HepG2 (cell line): ENCODE measurements around the gene BRD2. TPM values are rescaled to one million over a fixed set of nuclear protein-coding genes. Genes with fewer than 3 reads are reported as not detected.

Experiments used
- BRCA1 ChIP-seq: sonication (generic); formaldehyde crosslinking; IDR thresholded peaks from 2 replicates; pipeline ENCODE4 v1.4.0; 2020; ENCODE audit warnings: missing genetic modification reagents
- HOXA5 ChIP-seq: sonication (generic); formaldehyde crosslinking; IDR thresholded peaks from 2 replicates; pipeline ENCODE4 v1.4.0; 2020; ENCODE audit warnings: missing genetic modification reagents
- TCF7 ChIP-seq: sonication (generic); IDR thresholded peaks from 2 replicates; pipeline ENCODE4 v1.6.1; 2016; ENCODE audit warnings: antibody characterized with exemption, low read depth
- ZBTB42 ChIP-seq: sonication (generic); formaldehyde crosslinking; IDR thresholded peaks from 2 replicates; pipeline ENCODE4 v1.5.0; 2020; ENCODE audit warnings: mild to moderate bottlenecking, missing genetic modification reagents
- ZNF761 ChIP-seq: sonication (generic); formaldehyde crosslinking; conservative IDR thresholded peaks from 2 replicates; pipeline ENCODE4 v1.4.0; 2020; ENCODE audit warnings: mild to moderate bottlenecking, missing genetic modification reagents
- ZNF768 ChIP-seq: sonication (generic); formaldehyde crosslinking; IDR thresholded peaks from 2 replicates; pipeline ENCODE4 v1.4.0; 2020; ENCODE audit warnings: missing genetic modification reagents
- polyA plus RNA-seq, 8 experiments: library from polyadenylated mRNA; depleted of rRNA in 3 of 8; stranded (reverse) in 7 of 8; unstranded in 1 of 8; fragments of >200 nt; fragmentation: Illumina TruSeq in 4 of 8; extraction: Trizol in 4 of 8; gene quantifications; 2 replicates each; pipeline versions ENCODE4 v1.2.1 to v1.2.3, GENCODE V29; 2011 to 2016; ENCODE audit warnings: low read depth in 4 of 8, missing spikeins in 1 of 8, mixed read lengths in 1 of 8; ENCODE audit not compliant: insufficient read depth in 1 of 8
- total RNA-seq, 5 experiments: library from RNA; depleted of rRNA; stranded (reverse); fragments of >200 nt; fragmentation: Illumina TruSeq; extraction: Trizol; gene quantifications; 2 replicates each; pipeline ENCODE4 v1.2.3, GENCODE V29; 2016; ENCODE audit warnings: low read depth in 1 of 5
- TF ChIP-seq, protein P1 (sequence below): IDR thresholded peaks from 2 replicates; pipeline ENCODE4 v1.4.0; 2020; ENCODE audit warnings: mild to moderate bottlenecking, missing genetic modification reagents
- TF ChIP-seq, protein P2 (sequence below): sonication (generic); formaldehyde crosslinking; IDR thresholded peaks from 2 replicates; pipeline ENCODE4 v1.8.1; 2023; ENCODE audit warnings: mild to moderate bottlenecking, missing genetic modification reagents
- TF ChIP-seq, protein P3 (sequence below): sonication (generic); formaldehyde crosslinking; IDR thresholded peaks from 2 replicates; pipeline ENCODE4 v1.8.0; 2022; ENCODE audit warnings: missing genetic modification reagents, low read depth, mild to moderate bottlenecking, borderline replicate concordance
- TF ChIP-seq, protein P4 (sequence below): sonication (generic); formaldehyde crosslinking; IDR thresholded peaks from 2 replicates; pipeline ENCODE4 v1.4.0; 2020; ENCODE audit warnings: mild to moderate bottlenecking, missing genetic modification reagents
- TF ChIP-seq, protein P5 (sequence below): sonication (generic); formaldehyde crosslinking; IDR thresholded peaks from 2 replicates; pipeline ENCODE4 v1.4.0; 2020; ENCODE audit warnings: missing genetic modification reagents

Gene BRD2
- total and polyA plus RNA-seq, 2 of the 13 experiments (the other 11 are each of a cell fraction or from before 2014, with no cell fraction given): 143 to 202 TPM

DNA sequence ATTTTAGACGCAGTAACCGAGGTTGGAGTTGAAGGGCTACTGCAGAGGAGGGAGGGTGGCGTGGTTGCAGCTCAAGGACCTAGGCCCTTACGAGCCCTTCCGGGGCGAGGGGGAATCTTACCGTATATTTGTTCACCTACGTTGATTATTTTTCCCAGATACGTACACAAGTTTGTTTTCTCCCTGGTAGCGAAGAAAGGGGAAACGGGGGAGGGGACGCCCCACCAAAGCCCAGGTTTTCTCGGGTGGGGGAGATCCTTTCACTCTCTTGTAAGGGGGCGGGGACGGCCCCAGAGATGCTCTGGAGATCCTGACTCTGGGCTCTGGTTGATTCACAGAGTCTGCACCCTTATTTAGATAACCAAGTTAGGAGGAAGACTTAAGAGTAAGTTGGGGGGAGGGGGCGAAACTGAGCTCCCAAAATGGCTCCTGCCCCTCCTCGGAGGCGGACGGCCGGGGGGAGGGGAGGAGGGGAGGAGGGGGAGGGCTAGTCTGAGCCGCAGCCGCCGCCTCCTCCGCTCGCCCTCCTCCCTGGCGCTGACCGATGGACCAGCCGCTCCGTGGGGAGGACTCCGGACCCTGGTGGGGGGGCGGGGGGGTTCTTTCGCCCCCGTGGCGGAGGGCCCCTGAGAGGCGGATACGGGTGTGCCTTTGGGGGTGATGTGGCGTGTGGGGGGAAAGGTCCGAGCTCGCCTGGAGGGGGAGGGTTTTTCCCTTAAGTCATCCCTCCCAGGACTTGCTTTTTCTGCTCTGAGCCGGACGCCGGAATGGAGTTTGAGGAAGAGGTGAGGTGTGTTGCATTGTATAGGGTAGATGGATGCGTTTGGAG is 2.2 kb downstream of the BRD2 start (continued):
- TF ChIP-seq, protein P1, sequence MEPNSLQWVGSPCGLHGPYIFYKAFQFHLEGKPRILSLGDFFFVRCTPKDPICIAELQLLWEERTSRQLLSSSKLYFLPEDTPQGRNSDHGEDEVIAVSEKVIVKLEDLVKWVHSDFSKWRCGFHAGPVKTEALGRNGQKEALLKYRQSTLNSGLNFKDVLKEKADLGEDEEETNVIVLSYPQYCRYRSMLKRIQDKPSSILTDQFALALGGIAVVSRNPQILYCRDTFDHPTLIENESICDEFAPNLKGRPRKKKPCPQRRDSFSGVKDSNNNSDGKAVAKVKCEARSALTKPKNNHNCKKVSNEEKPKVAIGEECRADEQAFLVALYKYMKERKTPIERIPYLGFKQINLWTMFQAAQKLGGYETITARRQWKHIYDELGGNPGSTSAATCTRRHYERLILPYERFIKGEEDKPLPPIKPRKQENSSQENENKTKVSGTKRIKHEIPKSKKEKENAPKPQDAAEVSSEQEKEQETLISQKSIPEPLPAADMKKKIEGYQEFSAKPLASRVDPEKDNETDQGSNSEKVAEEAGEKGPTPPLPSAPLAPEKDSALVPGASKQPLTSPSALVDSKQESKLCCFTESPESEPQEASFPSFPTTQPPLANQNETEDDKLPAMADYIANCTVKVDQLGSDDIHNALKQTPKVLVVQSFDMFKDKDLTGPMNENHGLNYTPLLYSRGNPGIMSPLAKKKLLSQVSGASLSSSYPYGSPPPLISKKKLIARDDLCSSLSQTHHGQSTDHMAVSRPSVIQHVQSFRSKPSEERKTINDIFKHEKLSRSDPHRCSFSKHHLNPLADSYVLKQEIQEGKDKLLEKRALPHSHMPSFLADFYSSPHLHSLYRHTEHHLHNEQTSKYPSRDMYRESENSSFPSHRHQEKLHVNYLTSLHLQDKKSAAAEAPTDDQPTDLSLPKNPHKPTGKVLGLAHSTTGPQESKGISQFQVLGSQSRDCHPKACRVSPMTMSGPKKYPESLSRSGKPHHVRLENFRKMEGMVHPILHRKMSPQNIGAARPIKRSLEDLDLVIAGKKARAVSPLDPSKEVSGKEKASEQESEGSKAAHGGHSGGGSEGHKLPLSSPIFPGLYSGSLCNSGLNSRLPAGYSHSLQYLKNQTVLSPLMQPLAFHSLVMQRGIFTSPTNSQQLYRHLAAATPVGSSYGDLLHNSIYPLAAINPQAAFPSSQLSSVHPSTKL (CRISPR knock-in tag): 0 out of 2 replicates have a peak, but pooled peaks have one; percentile 48
- TF ChIP-seq, protein P2, sequence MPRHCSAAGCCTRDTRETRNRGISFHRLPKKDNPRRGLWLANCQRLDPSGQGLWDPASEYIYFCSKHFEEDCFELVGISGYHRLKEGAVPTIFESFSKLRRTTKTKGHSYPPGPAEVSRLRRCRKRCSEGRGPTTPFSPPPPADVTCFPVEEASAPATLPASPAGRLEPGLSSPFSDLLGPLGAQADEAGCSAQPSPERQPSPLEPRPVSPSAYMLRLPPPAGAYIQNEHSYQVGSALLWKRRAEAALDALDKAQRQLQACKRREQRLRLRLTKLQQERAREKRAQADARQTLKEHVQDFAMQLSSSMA (CRISPR knock-in tag): peak; percentile 10; the same call in 1 of the 2 replicates
- TF ChIP-seq, protein P3, sequence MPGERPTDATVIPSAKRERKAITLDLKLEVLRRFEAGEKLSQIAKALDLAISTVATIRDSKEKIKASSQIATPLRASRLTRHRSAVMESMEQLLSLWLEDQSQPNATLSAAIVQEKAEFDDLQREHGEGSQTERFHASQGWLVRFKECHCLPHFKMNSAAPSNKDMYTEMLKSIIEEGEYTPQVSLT (CRISPR knock-in tag): no peak
- TF ChIP-seq HOXA5 (CRISPR knock-in tag) (0 out of 2 replicates have a peak, but pooled peaks have one; percentile 0), ZNF761 (CRISPR knock-in tag) (no peak), BRCA1 (CRISPR knock-in tag) (no peak), ZBTB42 (CRISPR knock-in tag) (0 out of 2 replicates have a peak, but pooled peaks have one; percentile 5), ZNF768 (CRISPR knock-in tag) (0 out of 2 replicates have a peak, but pooled peaks have one; percentile 28), TCF7 (no peak)
- TF ChIP-seq, protein P4, sequence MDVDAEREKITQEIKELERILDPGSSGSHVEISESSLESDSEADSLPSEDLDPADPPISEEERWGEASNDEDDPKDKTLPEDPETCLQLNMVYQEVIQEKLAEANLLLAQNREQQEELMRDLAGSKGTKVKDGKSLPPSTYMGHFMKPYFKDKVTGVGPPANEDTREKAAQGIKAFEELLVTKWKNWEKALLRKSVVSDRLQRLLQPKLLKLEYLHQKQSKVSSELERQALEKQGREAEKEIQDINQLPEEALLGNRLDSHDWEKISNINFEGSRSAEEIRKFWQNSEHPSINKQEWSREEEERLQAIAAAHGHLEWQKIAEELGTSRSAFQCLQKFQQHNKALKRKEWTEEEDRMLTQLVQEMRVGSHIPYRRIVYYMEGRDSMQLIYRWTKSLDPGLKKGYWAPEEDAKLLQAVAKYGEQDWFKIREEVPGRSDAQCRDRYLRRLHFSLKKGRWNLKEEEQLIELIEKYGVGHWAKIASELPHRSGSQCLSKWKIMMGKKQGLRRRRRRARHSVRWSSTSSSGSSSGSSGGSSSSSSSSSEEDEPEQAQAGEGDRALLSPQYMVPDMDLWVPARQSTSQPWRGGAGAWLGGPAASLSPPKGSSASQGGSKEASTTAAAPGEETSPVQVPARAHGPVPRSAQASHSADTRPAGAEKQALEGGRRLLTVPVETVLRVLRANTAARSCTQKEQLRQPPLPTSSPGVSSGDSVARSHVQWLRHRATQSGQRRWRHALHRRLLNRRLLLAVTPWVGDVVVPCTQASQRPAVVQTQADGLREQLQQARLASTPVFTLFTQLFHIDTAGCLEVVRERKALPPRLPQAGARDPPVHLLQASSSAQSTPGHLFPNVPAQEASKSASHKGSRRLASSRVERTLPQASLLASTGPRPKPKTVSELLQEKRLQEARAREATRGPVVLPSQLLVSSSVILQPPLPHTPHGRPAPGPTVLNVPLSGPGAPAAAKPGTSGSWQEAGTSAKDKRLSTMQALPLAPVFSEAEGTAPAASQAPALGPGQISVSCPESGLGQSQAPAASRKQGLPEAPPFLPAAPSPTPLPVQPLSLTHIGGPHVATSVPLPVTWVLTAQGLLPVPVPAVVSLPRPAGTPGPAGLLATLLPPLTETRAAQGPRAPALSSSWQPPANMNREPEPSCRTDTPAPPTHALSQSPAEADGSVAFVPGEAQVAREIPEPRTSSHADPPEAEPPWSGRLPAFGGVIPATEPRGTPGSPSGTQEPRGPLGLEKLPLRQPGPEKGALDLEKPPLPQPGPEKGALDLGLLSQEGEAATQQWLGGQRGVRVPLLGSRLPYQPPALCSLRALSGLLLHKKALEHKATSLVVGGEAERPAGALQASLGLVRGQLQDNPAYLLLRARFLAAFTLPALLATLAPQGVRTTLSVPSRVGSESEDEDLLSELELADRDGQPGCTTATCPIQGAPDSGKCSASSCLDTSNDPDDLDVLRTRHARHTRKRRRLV (CRISPR knock-in tag): peak; percentile 40; the same call in 1 of the 2 replicates
- TF ChIP-seq, protein P5, sequence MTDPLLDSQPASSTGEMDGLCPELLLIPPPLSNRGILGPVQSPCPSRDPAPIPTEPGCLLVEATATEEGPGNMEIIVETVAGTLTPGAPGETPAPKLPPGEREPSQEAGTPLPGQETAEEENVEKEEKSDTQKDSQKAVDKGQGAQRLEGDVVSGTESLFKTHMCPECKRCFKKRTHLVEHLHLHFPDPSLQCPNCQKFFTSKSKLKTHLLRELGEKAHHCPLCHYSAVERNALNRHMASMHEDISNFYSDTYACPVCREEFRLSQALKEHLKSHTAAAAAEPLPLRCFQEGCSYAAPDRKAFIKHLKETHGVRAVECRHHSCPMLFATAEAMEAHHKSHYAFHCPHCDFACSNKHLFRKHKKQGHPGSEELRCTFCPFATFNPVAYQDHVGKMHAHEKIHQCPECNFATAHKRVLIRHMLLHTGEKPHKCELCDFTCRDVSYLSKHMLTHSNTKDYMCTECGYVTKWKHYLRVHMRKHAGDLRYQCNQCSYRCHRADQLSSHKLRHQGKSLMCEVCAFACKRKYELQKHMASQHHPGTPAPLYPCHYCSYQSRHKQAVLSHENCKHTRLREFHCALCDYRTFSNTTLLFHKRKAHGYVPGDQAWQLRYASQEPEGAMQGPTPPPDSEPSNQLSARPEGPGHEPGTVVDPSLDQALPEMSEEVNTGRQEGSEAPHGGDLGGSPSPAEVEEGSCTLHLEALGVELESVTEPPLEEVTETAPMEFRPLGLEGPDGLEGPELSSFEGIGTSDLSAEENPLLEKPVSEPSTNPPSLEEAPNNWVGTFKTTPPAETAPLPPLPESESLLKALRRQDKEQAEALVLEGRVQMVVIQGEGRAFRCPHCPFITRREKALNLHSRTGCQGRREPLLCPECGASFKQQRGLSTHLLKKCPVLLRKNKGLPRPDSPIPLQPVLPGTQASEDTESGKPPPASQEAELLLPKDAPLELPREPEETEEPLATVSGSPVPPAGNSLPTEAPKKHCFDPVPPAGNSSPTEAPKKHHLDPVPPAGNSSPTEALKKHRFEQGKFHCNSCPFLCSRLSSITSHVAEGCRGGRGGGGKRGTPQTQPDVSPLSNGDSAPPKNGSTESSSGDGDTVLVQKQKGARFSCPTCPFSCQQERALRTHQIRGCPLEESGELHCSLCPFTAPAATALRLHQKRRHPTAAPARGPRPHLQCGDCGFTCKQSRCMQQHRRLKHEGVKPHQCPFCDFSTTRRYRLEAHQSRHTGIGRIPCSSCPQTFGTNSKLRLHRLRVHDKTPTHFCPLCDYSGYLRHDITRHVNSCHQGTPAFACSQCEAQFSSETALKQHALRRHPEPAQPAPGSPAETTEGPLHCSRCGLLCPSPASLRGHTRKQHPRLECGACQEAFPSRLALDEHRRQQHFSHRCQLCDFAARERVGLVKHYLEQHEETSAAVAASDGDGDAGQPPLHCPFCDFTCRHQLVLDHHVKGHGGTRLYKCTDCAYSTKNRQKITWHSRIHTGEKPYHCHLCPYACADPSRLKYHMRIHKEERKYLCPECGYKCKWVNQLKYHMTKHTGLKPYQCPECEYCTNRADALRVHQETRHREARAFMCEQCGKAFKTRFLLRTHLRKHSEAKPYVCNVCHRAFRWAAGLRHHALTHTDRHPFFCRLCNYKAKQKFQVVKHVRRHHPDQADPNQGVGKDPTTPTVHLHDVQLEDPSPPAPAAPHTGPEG (CRISPR knock-in tag): 0 out of 2 replicates have a peak, but pooled peaks have one; percentile 4
